NCI-H460 (cell line): Measurements from ENCODE around the gene SGK2. TPM values are rescaled to one million over a fixed set of nuclear protein-coding genes. Genes with fewer than 3 reads are reported as not detected.

Experiments used
- DNase-seq: peaks from one replicate; pipeline ENCODE4 v3.0.0-alpha.2; 2016; ENCODE audit warnings: low read depth; ENCODE audit errors: extremely low read depth
- total RNA-seq: library from RNA; depleted of rRNA; stranded (reverse); fragments of >200 nt; shearing (Covaris generic); gene quantifications from 2 replicates; pipeline ENCODE4 v1.2.3, GENCODE V29; 2014

The SGK2 gene
- total RNA-seq, 1 experiment from 2014 or later: 0.15 TPM

DNA sequence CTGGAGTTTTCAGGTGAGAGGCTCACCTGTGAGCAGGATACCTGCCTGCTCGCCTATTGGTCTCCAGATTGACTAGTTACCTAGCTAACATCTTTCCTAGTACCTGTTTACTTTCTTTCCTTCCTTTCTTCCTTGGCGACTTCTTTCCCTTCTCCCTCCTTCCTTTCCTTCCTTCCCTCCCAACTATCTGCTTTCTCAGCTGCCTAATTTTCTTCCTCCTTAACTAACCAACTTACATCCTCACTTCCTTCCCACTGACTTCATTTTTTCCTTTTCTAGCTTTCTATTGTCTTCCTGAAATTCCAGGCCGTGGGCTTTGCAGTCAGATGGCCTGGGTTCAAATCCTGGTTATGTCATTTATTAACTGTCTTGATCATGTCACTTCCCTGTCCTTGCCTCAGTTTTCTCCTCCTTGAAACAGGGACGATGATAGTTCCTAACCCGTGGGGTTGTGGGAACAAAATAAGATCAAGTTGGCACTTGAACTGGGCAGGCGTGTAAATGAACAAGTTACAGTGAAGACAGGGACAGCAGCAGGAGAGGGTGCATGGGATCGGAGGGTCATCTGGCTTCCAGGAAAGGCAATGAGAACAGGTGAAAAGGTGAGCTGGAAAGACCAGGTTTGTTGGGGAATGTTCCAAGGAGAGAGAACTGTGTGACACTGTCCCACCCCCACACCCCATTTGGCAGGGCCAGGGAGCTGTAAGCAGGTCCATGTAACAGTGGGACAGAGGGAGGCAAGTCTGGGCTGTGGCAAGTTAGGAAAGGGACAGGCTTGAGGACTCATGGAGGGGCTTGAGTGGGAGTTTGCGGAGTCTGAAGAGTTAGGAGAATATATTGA, 540 bp downstream of the SGK2 start:
- DNase-seq: no peak

DNA sequence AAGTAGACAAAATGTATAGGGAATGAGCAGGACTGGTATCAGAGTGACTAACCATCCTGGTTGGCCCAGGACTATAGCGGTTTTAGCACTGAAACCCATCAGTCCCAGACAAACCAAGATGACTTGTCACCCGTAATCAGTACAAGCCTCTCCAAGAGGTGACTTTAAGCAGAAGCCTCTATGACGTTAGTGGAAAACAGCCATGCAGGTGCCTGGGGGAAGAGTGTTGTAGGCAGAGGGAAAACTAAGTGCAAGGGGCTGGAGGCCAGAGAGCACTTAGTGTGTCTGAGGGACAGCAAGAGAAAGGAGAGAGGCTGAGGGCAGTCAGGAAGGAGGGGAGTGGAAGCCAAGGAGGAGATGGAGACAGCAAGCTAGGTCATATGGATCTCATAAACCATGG, 2.1 kb downstream of the SGK2 start:
- no peak for DNase-seq

DNA sequence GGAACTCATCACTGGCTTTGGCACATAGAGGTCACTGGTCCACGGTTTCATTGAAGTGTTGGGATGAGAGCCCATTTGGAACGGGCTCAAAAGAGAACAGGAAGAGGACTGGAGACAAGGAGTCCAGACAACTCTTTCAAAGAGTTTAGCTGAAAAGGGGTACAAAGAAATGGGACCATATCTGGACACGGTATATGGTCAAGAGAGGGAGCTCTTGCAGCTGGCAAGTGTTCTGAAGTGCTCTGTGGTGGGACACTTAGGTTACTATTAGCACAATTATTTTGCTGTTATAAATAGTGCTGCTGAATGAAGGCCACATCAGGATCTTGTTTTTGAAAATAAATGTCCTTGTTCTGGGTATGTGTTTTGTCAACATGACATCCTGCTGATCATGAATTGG, 4.6 kb downstream of the SGK2 start:
- DNase-seq: no peak

DNA sequence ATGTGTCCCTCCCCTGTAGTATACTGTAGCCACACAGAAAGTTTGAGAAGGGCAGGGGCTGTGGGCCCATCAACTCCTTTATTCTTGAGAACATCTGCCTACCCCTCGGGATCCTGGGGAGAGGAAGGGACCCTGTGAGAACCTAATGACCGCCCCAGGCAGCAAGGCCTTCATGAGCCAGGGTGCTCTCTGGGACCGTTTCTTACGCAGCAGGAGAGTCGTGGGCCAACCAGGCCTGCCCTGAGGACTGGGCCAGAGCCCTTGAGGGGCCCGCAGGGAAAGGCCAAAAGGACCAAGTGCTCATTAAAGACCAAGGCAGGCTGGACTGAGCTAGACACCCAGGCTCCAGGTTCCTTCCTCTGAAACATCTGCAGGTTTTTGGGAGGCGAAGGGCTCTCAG, 5.2 kb downstream of the SGK2 start:
- DNase-seq: no peak

DNA sequence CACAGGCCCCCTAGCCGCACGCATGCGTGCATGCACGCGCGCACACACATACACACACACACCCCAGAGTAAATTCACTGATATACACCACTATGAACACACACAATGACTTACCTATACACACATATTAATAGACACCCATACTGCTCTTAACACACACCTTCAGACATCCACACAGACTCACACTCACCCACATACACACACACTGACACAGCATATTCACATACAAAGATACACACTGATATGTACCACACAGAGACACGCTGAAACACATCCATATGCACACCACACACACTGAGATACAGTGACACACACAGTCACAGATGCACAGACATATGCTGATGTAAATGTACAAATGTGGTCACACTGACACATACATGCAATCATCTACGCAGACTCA, 5.6 kb downstream of the SGK2 start:
- no peak for DNase-seq

DNA sequence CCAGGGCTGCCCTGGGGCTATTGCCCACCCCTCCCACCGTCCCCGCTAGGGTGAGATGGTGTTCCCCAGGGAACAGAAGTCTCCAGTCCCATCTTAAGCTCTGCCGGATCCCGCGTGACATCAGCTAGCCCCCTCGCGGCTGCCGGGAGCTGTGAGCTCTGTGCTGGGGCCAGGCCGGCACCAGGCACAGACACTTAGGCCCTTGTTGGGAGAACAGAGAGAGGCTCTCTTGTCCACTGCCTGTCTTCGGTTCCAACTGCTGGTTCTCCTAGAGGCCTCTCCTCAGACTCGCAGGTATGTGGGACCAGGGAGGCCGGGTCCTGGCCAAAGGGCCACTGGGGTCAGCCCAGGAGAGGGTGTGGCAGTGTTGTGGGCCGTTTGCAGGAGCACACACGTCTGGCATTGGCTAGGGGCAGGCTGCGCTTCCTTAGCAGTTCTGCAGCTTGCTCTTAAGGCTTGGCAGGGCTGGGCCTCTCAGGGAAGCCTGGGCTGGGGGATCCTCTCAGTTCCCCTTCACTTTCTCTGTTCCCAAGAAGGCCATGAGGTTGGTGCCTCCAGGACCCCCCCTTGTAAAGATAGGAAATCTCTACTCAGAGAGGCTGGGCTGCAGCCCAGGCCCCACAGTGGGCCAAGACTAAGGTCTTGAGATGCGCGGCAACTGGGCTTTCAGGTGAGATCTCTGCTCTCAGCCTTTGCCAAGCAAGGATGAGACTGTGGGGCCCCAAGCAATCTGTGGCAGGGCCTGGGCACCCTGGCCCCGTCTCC, 6.3 kb downstream of the SGK2 start:
- DNase-seq: no peak

DNA sequence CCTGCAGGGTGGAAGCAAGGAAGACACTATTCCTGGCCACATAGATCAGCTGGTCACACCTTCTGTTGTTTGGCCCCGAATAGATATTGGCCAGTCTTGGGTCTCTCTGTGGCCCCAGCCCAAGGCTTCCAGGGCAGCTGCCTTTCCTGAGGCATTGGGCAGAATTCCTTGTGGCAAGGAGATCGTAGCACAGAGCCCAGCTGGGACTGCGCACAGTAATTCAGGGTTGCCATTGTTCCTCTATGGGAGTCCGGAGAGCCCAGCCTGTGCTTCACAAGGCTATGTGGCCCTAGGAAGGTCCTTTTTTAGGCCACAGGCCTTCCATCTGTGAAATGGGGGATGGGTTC, 6.9 kb downstream of the SGK2 start:
- DNase-seq: no peak

DNA sequence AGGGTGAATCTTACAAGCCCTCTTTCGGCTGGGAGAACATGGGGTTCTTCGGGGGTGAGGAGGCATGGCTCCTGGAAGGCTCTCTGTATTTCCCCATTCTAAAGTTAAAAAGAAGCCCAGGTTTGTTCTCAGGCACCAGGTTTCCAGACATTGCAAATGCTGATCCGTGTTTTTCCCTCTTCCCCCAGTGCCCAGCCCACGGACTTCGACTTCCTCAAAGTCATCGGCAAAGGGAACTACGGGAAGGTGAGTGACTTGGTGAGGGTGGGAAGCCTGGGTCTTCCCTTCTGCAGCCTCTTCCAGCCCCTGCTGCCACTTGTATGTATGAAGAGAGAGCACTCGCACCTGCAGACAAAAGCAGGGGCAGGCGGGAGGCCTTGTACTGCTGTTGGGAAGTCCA, 8.7 kb downstream of the SGK2 start:
- DNase-seq: no peak

DNA sequence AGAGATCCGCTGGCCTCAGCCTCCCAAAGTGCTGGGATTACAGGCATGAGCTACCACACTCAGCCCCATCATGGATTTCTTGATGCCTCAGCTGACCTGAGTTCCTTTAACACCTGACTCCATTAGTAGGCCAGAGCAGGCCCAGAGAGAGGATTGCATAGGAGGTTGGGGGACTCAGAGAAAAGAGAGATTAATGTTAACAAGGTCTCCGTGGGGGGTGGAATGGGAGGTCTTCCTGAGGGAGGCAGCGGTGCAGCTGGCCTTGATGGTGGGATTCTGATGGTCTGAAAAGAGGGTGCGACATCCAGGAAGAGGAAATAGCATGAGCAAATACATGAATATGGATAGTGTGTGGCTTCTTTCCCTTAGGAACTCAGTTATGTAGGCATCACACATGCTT, 9.9 kb downstream of the SGK2 start:
- no peak for DNase-seq

DNA sequence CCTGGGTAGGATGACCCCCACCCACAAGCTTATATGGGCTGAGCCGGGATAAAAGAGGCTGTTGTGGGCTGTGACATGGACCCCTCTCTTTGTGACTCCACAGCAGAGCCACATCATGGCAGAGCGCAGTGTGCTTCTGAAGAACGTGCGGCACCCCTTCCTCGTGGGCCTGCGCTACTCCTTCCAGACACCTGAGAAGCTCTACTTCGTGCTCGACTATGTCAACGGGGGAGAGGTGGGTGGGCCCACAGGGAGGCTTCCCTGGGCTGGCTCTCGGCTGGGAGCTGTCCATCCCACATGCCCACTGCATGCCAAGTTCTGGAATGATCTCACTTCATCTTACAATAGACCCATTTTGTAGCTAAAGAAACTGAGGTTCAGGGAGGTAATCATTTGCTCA, 10.5 kb downstream of the SGK2 start:
- DNase-seq: no peak

DNA sequence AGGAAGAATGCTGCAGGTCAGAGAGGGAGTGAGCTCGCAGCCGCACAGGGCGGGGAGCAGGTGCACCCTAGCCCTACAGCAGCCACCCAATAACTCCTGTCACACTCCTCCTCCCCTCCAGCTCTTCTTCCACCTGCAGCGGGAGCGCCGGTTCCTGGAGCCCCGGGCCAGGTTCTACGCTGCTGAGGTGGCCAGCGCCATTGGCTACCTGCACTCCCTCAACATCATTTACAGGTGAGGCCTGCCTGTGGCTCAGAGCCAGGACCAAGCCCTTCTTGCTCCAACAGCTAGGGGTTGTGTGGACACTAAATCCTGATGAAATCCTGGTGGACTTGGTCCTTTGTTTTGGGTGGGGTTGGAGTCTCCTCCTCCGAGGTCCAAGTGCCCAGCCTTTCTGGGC, 11.7 kb downstream of the SGK2 start:
- DNase-seq: no peak

DNA sequence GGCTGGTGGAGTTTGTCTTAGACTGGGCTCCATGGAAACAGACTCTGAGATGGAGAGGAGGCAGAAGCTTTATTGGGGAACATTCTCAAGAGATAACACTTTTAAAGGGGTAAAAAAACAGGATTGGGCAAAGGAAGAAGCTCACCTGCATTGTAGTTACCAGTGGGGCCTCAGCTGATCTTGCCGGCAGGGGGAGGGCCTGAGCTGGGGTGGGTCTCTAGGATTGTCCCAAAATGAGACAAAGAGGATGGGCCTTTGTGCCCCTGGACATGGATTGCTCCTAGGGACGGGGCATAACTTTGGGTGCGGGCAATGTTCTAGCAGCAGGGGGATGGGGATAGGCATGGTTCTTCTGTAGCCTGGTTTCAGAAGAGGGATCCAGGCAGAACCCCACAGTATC, 12.5 kb downstream of the SGK2 start:
- no peak for DNase-seq

DNA sequence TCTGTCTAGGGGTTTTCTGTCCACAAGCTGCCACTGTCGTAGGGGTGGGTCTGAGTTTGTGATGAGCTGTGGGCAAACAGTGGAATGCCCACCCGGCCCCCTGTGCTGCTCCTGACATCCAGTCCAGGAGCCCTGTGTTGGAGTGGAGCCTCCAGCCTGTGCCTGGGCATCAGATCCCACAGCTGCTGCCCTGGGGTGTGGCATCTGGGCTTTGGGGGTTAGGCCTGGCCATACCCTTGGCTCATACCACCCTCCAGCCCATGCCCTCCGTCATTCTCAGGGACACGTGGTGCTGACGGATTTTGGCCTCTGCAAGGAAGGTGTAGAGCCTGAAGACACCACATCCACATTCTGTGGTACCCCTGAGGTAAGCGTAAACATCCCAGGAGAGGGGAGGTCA, 12.9 kb downstream of the SGK2 start:
- no peak for DNase-seq

DNA sequence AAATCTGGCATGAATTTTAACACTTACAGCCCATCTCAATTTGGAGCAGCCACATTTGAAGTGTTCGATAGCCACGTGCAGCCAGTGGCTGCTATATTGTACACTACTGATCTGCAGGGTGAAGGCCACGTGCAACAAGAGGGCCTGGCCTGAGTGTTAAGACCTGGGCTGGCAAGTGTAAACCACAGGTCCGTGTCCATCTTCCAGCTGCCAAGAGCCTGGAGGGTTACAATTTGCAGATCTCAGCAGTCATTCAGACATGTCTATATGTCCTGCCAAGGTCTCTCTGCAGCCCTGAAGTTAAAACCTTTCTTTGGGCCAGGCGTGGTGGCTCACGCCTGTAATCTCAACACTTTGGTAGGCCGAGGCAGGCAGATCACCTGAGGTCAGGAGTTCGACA, 14.1 kb downstream of the SGK2 start:
- no peak for DNase-seq

DNA sequence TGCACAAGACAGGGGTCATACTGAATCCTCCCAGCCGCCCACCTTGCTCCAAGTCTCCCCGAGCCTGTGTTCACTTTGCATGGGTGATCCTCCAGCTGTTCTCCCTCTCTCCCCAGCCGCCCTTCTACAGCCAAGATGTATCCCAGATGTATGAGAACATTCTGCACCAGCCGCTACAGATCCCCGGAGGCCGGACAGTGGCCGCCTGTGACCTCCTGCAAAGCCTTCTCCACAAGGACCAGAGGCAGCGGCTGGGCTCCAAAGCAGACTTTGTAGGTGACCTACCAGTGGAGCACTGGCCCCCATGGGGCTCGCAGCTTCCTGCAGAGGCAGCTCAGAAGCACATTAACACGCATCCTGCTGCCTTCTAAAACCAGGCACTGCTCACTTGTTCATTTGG, 17.3 kb downstream of the SGK2 start:
- no peak for DNase-seq

DNA sequence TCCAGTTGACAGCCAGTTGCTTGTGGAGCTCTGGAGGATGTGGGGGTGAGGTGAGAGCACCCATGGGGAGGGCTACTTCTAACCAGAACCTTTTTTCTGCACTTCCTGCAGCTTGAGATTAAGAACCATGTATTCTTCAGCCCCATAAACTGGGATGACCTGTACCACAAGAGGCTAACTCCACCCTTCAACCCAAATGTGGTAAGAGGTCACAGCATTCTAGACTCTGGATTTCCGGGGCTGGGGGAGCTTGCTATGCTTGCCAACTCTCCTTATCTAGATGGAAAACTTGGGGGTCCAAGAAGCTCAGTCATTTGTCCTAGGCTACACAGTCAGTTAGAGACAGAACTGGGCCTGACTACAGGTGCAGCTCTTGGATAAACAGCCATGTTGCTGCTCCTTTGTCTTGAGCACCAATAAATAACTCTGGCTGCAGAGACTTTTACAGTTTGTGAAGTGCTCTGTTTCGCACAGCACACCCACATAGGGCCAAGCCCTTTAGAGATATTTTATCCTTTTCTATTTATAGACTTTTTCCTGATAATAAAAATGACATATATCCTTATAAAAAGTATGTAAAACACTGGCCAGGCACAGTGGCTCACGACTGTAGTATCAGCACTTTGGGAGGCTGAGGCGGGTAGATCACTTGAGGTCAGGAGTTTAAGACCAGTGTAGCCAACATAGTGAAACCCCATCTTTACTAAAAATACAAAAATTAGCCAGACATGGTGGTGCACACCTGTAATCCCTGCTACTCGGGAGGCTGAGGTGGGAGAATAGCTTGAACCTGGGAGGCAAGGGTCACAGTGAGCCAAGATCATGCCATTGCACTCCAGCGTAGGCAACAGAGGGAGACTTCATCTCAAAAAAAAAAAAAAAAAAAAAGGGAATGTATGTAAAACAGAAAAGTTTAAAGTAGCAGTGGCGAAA, 21.3 kb downstream of the SGK2 start:
- DNase-seq: no peak

DNA sequence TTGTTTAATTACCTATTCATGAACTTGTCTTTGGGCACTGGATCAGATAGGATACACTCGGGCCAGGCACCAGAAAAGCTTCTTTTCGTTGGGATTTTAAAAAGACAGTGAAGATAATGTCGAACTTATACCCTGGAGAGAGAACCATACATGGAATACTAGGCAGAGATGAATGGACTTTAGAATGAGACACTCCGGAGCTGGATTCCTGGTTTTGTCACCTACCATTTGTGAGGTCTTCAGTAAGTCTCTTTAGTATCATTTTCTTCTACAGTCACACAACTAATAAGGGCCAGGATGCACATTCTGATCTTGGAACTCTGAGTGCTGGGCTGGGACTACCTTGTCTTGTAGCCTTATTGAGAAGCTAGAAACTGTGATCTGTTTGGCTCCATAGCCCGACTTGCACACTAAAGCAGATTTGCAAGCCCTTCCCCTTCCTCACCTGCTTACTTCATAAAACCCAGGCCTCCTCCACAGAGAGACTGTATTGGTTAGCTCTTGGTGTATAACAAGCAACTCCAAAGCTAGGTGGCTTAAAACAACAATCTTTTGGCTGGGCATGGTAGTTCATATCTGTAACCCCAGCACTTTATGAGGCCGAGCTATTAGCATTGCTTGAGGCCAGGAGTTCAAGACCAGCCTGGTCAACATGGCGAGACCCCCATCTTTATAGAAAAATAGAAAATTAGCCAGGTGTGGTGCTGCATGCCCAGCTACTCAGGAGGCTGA, 24.5 kb downstream of the SGK2 start:
- no peak for DNase-seq

DNA sequence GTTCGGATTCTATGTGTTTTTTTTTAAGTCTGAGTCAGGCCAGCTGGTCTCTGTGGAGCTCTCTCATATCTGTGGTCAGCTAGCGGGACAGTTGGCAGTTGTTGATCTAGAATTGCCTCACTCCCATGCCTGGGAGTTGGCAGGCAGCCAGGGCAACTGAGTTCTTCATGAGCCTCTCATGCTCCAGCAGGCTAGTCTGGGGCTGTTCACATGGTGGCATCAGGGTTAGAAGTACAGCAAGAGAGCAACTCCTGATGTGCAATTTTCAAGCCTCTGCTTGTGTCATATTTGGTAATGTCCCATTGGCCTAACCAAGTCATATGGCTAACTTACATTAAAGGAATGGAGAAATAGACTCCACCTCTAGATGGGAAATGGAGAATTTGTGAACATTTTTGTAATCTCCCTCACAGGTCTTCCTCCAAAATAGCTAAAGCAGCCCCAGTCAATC, 25.2 kb downstream of the SGK2 start:
- no peak for DNase-seq

DNA sequence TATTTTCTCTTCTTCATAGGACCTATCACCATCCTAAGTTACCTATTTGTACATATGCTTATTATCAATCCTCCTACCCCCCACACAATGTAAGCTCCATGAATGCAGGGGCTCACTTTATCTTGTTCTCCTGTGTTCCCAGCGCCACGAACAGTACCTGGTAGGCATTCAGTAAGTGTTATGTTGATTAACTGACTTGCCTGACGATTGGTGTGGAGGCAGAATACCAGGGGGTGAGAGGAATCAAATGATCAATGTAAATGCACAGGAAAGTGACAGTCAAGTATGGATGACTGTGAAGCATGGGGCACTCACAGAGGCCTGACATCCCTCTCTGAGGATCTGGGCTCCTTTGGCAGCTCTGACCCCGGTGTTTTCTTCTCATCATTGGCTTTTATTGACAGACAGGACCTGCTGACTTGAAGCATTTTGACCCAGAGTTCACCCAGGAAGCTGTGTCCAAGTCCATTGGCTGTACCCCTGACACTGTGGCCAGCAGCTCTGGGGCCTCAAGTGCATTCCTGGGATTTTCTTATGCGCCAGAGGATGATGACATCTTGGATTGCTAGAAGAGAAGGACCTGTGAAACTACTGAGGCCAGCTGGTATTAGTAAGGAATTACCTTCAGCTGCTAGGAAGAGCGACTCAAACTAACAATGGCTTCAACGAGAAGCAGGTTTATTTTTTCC, 25.8 kb downstream of the SGK2 start:
- DNase-seq: no peak

DNA sequence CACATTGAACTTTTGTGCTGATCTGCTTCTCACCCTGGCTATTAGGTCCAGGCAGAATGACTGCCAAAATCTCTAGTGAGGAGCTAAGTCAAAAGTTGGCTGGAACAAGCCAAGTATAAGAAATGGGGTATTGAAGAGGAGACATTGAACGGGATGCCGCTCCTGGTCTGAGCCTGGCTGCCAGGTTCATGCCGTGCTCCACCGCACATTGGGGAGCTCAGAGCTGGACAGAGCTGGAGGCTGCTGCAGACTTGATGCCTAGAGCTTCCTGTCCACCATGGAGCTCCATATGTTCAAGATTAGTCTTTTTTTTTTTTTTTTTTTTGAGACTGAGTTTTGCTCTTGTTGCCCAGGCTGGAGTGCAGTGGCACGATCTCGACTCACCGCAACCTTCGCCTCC, 27.8 kb downstream of the SGK2 start:
- DNase-seq: no peak
